Glutamatergic neuron (in vitro differentiated cells): Measurements from ENCODE around the gene DLL4. TPM values are rescaled to one million over a fixed set of nuclear protein-coding genes. Genes with fewer than 3 reads are reported as not detected.

Experiments used
- DNase-seq: peaks from one replicate; pipeline ENCODE4 v3.0.0; 2022
- H3K27ac Mint-ChIP-seq: one replicate; pipeline ENCODE4 v1.8.0; 2020; ENCODE audit warnings: mild to moderate bottlenecking, mixed read lengths, inconsistent platforms; ENCODE audit not compliant: unreplicated experiment
- H3K27me3 Mint-ChIP-seq: one replicate; pipeline ENCODE4 v1.8.0; 2020; ENCODE audit warnings: mild to moderate bottlenecking, moderate library complexity, mixed read lengths, inconsistent platforms; ENCODE audit not compliant: unreplicated experiment
- H3K36me3 Mint-ChIP-seq: one replicate; pipeline ENCODE4 v1.8.0; 2020; ENCODE audit warnings: mild to moderate bottlenecking, mixed read lengths, inconsistent platforms; ENCODE audit not compliant: unreplicated experiment
- H3K4me1 Mint-ChIP-seq: one replicate; pipeline ENCODE4 v1.8.0; 2020; ENCODE audit warnings: mild to moderate bottlenecking, low read depth, mixed read lengths, inconsistent platforms; ENCODE audit not compliant: unreplicated experiment
- H3K4me3 Mint-ChIP-seq: one replicate; pipeline ENCODE4 v1.8.0; 2020; ENCODE audit warnings: mild to moderate bottlenecking, mixed read lengths, inconsistent platforms; ENCODE audit not compliant: unreplicated experiment
- H3K9me3 Mint-ChIP-seq: one replicate; pipeline ENCODE4 v1.8.0; 2020; ENCODE audit warnings: mild to moderate bottlenecking, moderate library complexity, mixed read lengths, inconsistent platforms; ENCODE audit not compliant: unreplicated experiment
- total RNA-seq: library from RNA; stranded (reverse); fragmentation: NEBNext Ultra II Directional; extraction: Animal tissue kit (Norgen Biotek cat#: 25700); gene quantifications from one replicate; pipeline ENCODE4 v1.2.1, GENCODE V29; 2021; ENCODE audit not compliant: unreplicated experiment
- TF ChIP-seq, protein P1 (sequence below): fragments of 200-600 bp; sonication (generic); IDR thresholded peaks from one replicate; pipeline ENCODE4 v1.5.0; 2021; ENCODE audit not compliant: partially characterized antibody, unreplicated experiment

The DLL4 gene
- total RNA-seq, 1 donor from 2014 or later = 12.5 TPM

GRCh38 chr15:40915679-40916078 is 13.5 kb upstream of the DLL4 start:
- no peak for DNase-seq
- Mint-ChIP-seq H3K4me3 (no peak overlapping the region), H3K27me3 (peaks cover 9% of the 10 kb centered on the region), H3K4me1 (peaks cover 29% of the 10 kb centered on the region), H3K9me3 (peaks cover 5% of the 10 kb centered on the region), H3K36me3 (no peaks in the 10 kb centered on the region), H3K27ac (no peak overlapping the region)
- TF ChIP-seq, protein P1, sequence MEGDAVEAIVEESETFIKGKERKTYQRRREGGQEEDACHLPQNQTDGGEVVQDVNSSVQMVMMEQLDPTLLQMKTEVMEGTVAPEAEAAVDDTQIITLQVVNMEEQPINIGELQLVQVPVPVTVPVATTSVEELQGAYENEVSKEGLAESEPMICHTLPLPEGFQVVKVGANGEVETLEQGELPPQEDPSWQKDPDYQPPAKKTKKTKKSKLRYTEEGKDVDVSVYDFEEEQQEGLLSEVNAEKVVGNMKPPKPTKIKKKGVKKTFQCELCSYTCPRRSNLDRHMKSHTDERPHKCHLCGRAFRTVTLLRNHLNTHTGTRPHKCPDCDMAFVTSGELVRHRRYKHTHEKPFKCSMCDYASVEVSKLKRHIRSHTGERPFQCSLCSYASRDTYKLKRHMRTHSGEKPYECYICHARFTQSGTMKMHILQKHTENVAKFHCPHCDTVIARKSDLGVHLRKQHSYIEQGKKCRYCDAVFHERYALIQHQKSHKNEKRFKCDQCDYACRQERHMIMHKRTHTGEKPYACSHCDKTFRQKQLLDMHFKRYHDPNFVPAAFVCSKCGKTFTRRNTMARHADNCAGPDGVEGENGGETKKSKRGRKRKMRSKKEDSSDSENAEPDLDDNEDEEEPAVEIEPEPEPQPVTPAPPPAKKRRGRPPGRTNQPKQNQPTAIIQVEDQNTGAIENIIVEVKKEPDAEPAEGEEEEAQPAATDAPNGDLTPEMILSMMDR = no peak

GRCh38 chr15:40917585-40917984 is 11.6 kb upstream of the DLL4 start:
- H3K4me1 Mint-ChIP-seq = peaks cover 22% of the 10 kb centered on the region
- no peak overlapping the region for H3K27ac Mint-ChIP-seq
- TF ChIP-seq, protein P1 = no peak
- H3K36me3 Mint-ChIP-seq = no peaks in the 10 kb centered on the region
- H3K27me3 Mint-ChIP-seq = peaks cover 8% of the 10 kb centered on the region
- peaks cover 5% of the 10 kb centered on the region for H3K9me3 Mint-ChIP-seq
- no peak overlapping the region for H3K4me3 Mint-ChIP-seq
- no peak for DNase-seq

DNA sequence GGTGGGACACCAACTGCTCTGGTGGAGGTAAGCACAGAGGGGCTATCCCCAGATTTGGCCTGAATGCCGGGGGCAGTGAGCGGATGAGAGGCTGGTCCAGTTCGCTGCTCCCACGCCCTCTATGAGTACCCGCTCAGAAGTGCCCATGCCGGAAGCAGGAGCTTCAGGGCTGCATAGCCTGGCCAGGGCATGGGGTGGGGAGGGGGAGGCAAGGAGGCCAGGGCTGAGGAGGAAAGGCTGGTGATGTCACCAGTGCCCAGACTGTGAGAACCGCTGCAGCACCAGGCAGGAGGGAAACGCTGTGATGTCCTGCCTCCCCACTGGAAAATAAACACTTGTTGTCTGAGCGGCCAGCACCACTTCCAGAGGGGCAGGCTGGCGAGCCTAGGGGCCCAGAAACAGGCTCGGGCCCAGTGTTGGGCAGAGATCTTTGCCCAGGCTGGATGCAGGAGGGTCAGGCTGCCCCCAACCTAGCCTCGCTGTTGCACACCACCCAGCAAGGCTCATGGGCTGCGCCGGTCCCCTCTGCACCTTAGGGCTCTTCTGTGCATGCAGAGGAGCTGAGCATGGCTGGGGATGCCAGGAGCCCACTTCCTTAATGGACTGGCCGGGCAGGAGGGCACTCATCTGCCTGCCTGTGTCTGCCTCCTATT is 10.9 kb upstream of the DLL4 start:
- peaks cover 24% of the 10 kb centered on the region for H3K4me1 Mint-ChIP-seq

GRCh38 chr15:40918799-40919392 is 10.2 kb upstream of the DLL4 start:
- H3K36me3 Mint-ChIP-seq = no peaks in the 10 kb centered on the region
- H3K4me1 Mint-ChIP-seq = peaks cover 25% of the 10 kb centered on the region
- TF ChIP-seq, protein P1 = no peak
- no peak for DNase-seq
- H3K27me3 Mint-ChIP-seq = peaks cover 14% of the 10 kb centered on the region
- H3K9me3 Mint-ChIP-seq = peaks cover 5% of the 10 kb centered on the region
- H3K27ac Mint-ChIP-seq = no peak overlapping the region
- H3K4me3 Mint-ChIP-seq = no peak overlapping the region

More for the DNA sequence above, 10.9 kb upstream of the DLL4 start:
- no peak overlapping the region for H3K27ac Mint-ChIP-seq
- H3K4me3 Mint-ChIP-seq = no peak overlapping the region
- H3K36me3 Mint-ChIP-seq = no peaks in the 10 kb centered on the region
- H3K27me3 Mint-ChIP-seq = peaks cover 11% of the 10 kb centered on the region
- TF ChIP-seq, protein P1 = no peak
- DNase-seq = no peak
- peaks cover 5% of the 10 kb centered on the region for H3K9me3 Mint-ChIP-seq

GRCh38 chr15:40921949-40922607 is 7.1 kb upstream of the DLL4 start:
- Mint-ChIP-seq H3K4me1 (peaks cover 25% of the 10 kb centered on the region), H3K9me3 (peaks cover 22% of the 10 kb centered on the region), H3K4me3 (no peak overlapping the region), H3K36me3 (no peaks in the 10 kb centered on the region), H3K27me3 (peaks cover 26% of the 10 kb centered on the region), H3K27ac (no peak overlapping the region)
- TF ChIP-seq, protein P1 = no peak
- no peak for DNase-seq
